Activated T-helper 2 cell treated with anti-CD3 and anti-CD28 coated beads, Interferon-gamma antibody, Interleukin-2, Interleukin-4, amounts not matched to agents 10 μg/mL and 5 μg/mL and 100 μg/mL, durations not matched to agents 14 hours and 24 hours and 36 hours (primary cell): Measurements from ENCODE around the gene SOHLH2. TPM values are rescaled to one million over a fixed set of nuclear protein-coding genes. Genes with fewer than 3 reads are reported as not detected.

Source experiments
- total RNA-seq: library from RNA; stranded (reverse); gene quantifications from 2 replicates; pipeline ENCODE4 v1.2.3, GENCODE V29; 2022

Gene SOHLH2
- total RNA-seq, 1 donor from 2014 or later = not detected

Other genes starting within 250 kb of the SOHLH2 start
- gene DCLK1, start 83.2 kb downstream of the SOHLH2 start, total RNA-seq = not detected in 2 replicates
- gene CCDC169, start 83.3 kb upstream of the SOHLH2 start, total RNA-seq = 0.23 and 0.46 TPM in 2 replicates
- 31.7 and 32.0 TPM in 2 replicates for gene SPART, start 131.8 kb upstream of the SOHLH2 start, total RNA-seq
- 4.3 and 5.0 TPM in 2 replicates for gene CCNA1, start 217.9 kb upstream of the SOHLH2 start, total RNA-seq